HCT116 (cell line): ENCODE results near the gene STING1. TPM values are rescaled to one million over a fixed set of nuclear protein-coding genes. Genes with fewer than 3 reads are reported as not detected.

ENCODE experiments used
- ATAC-seq: fragments of 200-7000 bp; cut with Tn5 transposase; 2 replicates; pipeline ENCODE4 v1.9.1; 2020; ENCODE audit warnings: mild to moderate bottlenecking, moderate library complexity
- BruUV-seq: library from RNA; stranded (reverse); fragments of 400-500 nt; replicated peaks from 2 replicates; lab custom pipeline; 2021; lab: Mats Ljungman, UMichigan
- CTCF ChIA-PET: fragments of 300-600 bp; sonication (Branson Sonifier 250); formaldehyde crosslinking; loops from one replicate; lab custom pipeline; 2021; ENCODE audit warnings: antibody characterized with exemption; lab: Charles Lee
- POLR2A ChIA-PET: fragments of 300-600, 350-600 bp; sonication (Branson Sonifier 250); formaldehyde crosslinking; loops from one replicate; lab custom pipeline; 2021; ENCODE audit warnings: antibody characterized with exemption; lab: Charles Lee
- RAD21 ChIA-PET, 2 experiments: fragments of 300-600 bp; sonication (Branson Sonifier 250); formaldehyde crosslinking; loops; one replicate each; lab custom pipeline; 2023; ENCODE audit warnings: low total read pairs in 2 of 2; ENCODE audit not compliant: uncharacterized antibody in 2 of 2, unreplicated experiment in 2 of 2, low non-redundant PET in 1 of 2; lab: Charles Lee
- DNase-seq: peaks from one replicate; pipeline ENCODE4 v3.0.0-alpha.2; 2010; ENCODE audit warnings: low read depth, low spot score
- H2AFZ ChIP-seq: fragments of 200-600 bp; shearing (Covaris generic), sonication (generic); 2 replicates; pipeline ENCODE4 v1.6.1; 2017; ENCODE audit warnings: low read depth, mixed run types, mixed read lengths, antibody characterized with exemption, low read length; ENCODE audit not compliant: poor library complexity, severe bottlenecking
- H3K27ac ChIP-seq: 2 replicates; pipeline ENCODE4 v1.5.1; 2012; ENCODE audit warnings: low read depth, low read length
- H3K27me3 ChIP-seq: fragments of 200-600 bp; sonication (generic); 2 replicates; pipeline ENCODE4 v1.6.1; 2016; ENCODE audit warnings: mixed run types, low read length, mixed read lengths; ENCODE audit not compliant: insufficient read depth
- H3K36me3 ChIP-seq, 2 experiments: fragments of 200-500 bp in 1 of 2; fragments of 200-600 bp in 1 of 2; sonication (Bioruptor generic) in 1 of 2; sonication (generic) in 1 of 2; 2 replicates each; pipeline versions ENCODE4 v1.5.1 to v1.6.1; 2014 to 2016; ENCODE audit warnings: low read length in 2 of 2, inconsistent platforms in 1 of 2, mixed read lengths in 1 of 2, mixed run types in 1 of 2; ENCODE audit not compliant: insufficient read depth in 2 of 2, control insufficient read depth in 1 of 2
- H3K4me1 ChIP-seq, 2 experiments: fragments of 200-600 bp in 1 of 2; sonication (generic) in 1 of 2; 2 replicates each; pipeline versions ENCODE4 v1.5.1 to v1.6.1; 2012 to 2017; ENCODE audit warnings: low read length in 2 of 2, inconsistent platforms in 1 of 2, mild to moderate bottlenecking in 1 of 2, mixed read lengths in 1 of 2, mixed run types in 1 of 2, moderate library complexity in 1 of 2; ENCODE audit not compliant: insufficient read depth in 2 of 2, control insufficient read depth in 1 of 2
- H3K4me2 ChIP-seq: fragments of 200-600 bp; sonication (generic); 2 replicates; pipeline ENCODE4 v1.6.1; 2017; ENCODE audit warnings: mixed run types, low read length, mixed read lengths
- H3K4me3 ChIP-seq, 2 experiments: fragments of 200-600 bp in 1 of 2; sonication (generic) in 1 of 2; replicated peaks in 1 of 2; 2 replicates each; pipeline ENCODE4 v1.5.1; 2011 to 2016; ENCODE audit warnings: low read length in 2 of 2, control low read depth in 1 of 2, low read depth in 1 of 2, mild to moderate bottlenecking in 1 of 2, mixed read lengths in 1 of 2, mixed run types in 1 of 2
- H3K79me2 ChIP-seq: fragments of 200-600 bp; sonication (generic); 2 replicates; pipeline ENCODE4 v1.6.1; 2017; ENCODE audit warnings: mild to moderate bottlenecking, mixed run types, low read length, moderate library complexity, mixed read lengths; ENCODE audit not compliant: insufficient read depth
- H3K9ac ChIP-seq: fragments of 200-600 bp; sonication (generic); 2 replicates; pipeline ENCODE4 v1.6.1; 2016; ENCODE audit warnings: low read length, mixed read lengths
- H3K9me2 ChIP-seq: fragments of 200-600 bp; sonication (generic), shearing (Covaris generic); 2 replicates; pipeline ENCODE4 v1.6.1; 2017; ENCODE audit warnings: mixed run types, mild to moderate bottlenecking, moderate library complexity; ENCODE audit not compliant: insufficient read depth
- H3K9me3 ChIP-seq, 2 experiments: fragments of 200-500 bp in 1 of 2; fragments of 200-600 bp in 1 of 2; sonication (Bioruptor generic) in 1 of 2; sonication (generic) in 1 of 2; 2 replicates each; pipeline ENCODE4 v1.6.1; 2014 to 2017; ENCODE audit warnings: low read length in 2 of 2, mixed read lengths in 2 of 2, inconsistent platforms in 1 of 2, low read depth in 1 of 2, mild to moderate bottlenecking in 1 of 2, mixed run types in 1 of 2, moderate library complexity in 1 of 2; ENCODE audit not compliant: control insufficient read depth in 1 of 2, insufficient read depth in 1 of 2
- H4K20me1 ChIP-seq: fragments of 200-600 bp; sonication (generic), shearing (Covaris generic); 2 replicates; pipeline ENCODE4 v1.6.1; 2017; ENCODE audit warnings: mixed run types, mild to moderate bottlenecking, moderate library complexity; ENCODE audit not compliant: insufficient read depth
- ATF3 ChIP-seq: IDR thresholded peaks from 2 replicates; pipeline ENCODE4 v1.6.1; 2012
- CBX3 ChIP-seq: IDR thresholded peaks from 2 replicates; pipeline ENCODE4 v1.6.1; 2012; ENCODE audit warnings: low read depth
- EGR1 ChIP-seq: IDR thresholded peaks from 2 replicates; pipeline ENCODE4 v1.6.1; 2012; ENCODE audit warnings: low read depth
- ELF1 ChIP-seq: IDR thresholded peaks from 2 replicates; pipeline ENCODE4 v1.6.1; 2012; ENCODE audit warnings: low read depth, borderline replicate concordance
- EZH2phosphoT487 ChIP-seq: fragments of 200-600 bp; IDR thresholded peaks from 2 replicates; pipeline ENCODE4 v1.6.1; 2018; ENCODE audit warnings: antibody characterized with exemption, borderline replicate concordance
- JUND ChIP-seq: IDR thresholded peaks from 2 replicates; pipeline ENCODE4 v1.6.1; 2012
- MAX ChIP-seq: IDR thresholded peaks from 2 replicates; pipeline ENCODE4 v1.6.1; 2012
- SP1 ChIP-seq: IDR thresholded peaks from 2 replicates; pipeline ENCODE4 v1.6.1; 2012; ENCODE audit warnings: low read depth
- SRF ChIP-seq: IDR thresholded peaks from 2 replicates; pipeline ENCODE4 v1.6.1; 2012; ENCODE audit warnings: low read depth
- TCF7L2 ChIP-seq: IDR thresholded peaks from 2 replicates; pipeline ENCODE4 v1.7.0; 2011; ENCODE audit warnings: borderline replicate concordance, inconsistent platforms; ENCODE audit not compliant: insufficient read depth, insufficient read length; ENCODE audit errors: extremely low read depth
- ZFX ChIP-seq: fragments of 450-650 bp; IDR thresholded peaks from 2 replicates; pipeline ENCODE4 v1.6.1; 2017
- ZNF274 ChIP-seq: fragments of 200-500 bp; sonication (Bioruptor generic); IDR thresholded peaks from 2 replicates; pipeline ENCODE4 v1.6.1; 2014; ENCODE audit warnings: mild to moderate bottlenecking, low read depth, low read length, inconsistent platforms
- intact Hi-C: fragments of 100-400 bp; cut with micrococcal nuclease; formaldehyde crosslinking; loops from 2 replicates; pipeline ENCODE4 v1.10.0; 2022
- total RNA-seq: library from RNA; stranded (reverse); gene quantifications from one replicate; pipeline ENCODE4 v1.2.1, GENCODE V29; 2021; ENCODE audit not compliant: unreplicated experiment

STING1 gene
- total RNA-seq, 1 experiment from 2014 or later, result 17.7 TPM

DNA sequence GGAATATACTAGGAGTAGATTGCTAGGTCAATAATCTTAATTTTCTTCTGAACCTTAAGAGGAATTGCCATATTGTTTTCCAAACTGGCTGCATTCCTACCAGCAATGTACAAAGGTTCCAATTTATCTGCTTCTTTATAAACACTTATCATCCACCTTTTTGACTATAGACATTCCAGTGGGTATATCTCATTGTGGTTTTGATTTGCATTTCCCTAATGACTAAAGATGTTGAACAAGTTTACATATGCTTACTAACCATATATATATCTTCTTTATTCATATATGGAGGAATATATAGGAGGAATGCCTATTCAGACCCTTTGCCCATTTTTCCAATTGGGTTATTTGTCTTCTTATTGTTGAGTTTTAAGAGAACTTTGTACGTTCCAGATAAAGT lies 50.9 kb downstream of the STING1 start:
- no peaks in the 10 kb centered on the region for H3K27me3 ChIP-seq
- no peak overlapping the region for H3K4me2 ChIP-seq
- ChIA-PET CTCF (no interaction called here), POLR2A (no interaction called here), RAD21 (no interaction called here)
- intact Hi-C loops, result no loop called here
- no peaks in the 10 kb centered on the region for H3K9me3 ChIP-seq
- no TSS peak for BruUV-seq
- H3K9me2 ChIP-seq, result no peaks in the 10 kb centered on the region
- no peaks in the 10 kb centered on the region for H3K4me1 ChIP-seq
- H3K9ac ChIP-seq, result no peak overlapping the region
- TF ChIP-seq ELF1 (no peak), JUND (no peak), TCF7L2 (no peak), SP1 (no peak), ZFX (no peak), ZNF274 (no peak), ATF3 (no peak)
- H3K4me3 ChIP-seq, result no peak overlapping the region
- H3K27ac ChIP-seq, result no peak overlapping the region
- no peaks in the 10 kb centered on the region for H4K20me1 ChIP-seq
- ATAC-seq (no peak), DNase-seq (no peak)
- no peaks in the 10 kb centered on the region for H3K36me3 ChIP-seq
- no peaks in the 10 kb centered on the region for H3K79me2 ChIP-seq
- no peak overlapping the region for H2AFZ ChIP-seq

GRCh38 chr5:139430015-139430414 lies 52.5 kb downstream of the STING1 start:
- POLR2A ChIA-PET, result no interaction called here
- Histone ChIP-seq H3K4me1 (no peaks in the 10 kb centered on the region), H4K20me1 (no peaks in the 10 kb centered on the region), H3K4me3 (no peak overlapping the region), H3K4me2 (no peak overlapping the region), H3K9ac (no peak overlapping the region), H3K27me3 (no peaks in the 10 kb centered on the region), H3K79me2 (no peaks in the 10 kb centered on the region), H2AFZ (no peak overlapping the region), H3K9me2 (no peaks in the 10 kb centered on the region)
- intact Hi-C loops, result no loop called here
- DNase-seq, result no peak
- CTCF ChIA-PET, result interaction anchor here (0.7 kb wide), 1 partner anchor 202 kb away, joined by 3 read pairs; no protein-coding TSS in a partner anchor
- BruUV-seq, result no TSS peak
- TF ChIP-seq JUND, result no peak
- TF ChIP-seq ATF3, result no peak
- no peak for TF ChIP-seq MAX
- TF ChIP-seq EZH2phosphoT487, result no peak
- TF ChIP-seq CBX3, result no peak
- TF ChIP-seq SRF, result no peak
- TF ChIP-seq EGR1, result no peak
- TF ChIP-seq SP1, result no peak
- TF ChIP-seq, all 23 proteins: peak for 0
- Histone ChIP-seq H3K36me3 (no peaks in the 10 kb centered on the region), H3K9me3 (no peaks in the 10 kb centered on the region), H3K27ac (no peak overlapping the region)
- RAD21 ChIA-PET, result no interaction called here
- ATAC-seq, result no peak
